ENCODE results near the gene CCR5AS.
"Not testable (repeated sequence)": the region's sequence is repeated elsewhere in the genome, so short reads cannot be mapped to it uniquely, and the experiment has no call there.

The CCR5AS gene

GRCh38 chr3:46359733-46360493, 47.0 kb downstream of the CCR5AS start:
- in situ Hi-C loops (cut with MboI; ENCODE audit: low sequenced_read_pairs) = no loop called here

GRCh38 chr3:46358466-46358865, 48.4 kb downstream of the CCR5AS start:
- in situ Hi-C loops (cut with MboI; ENCODE audit: low sequenced_read_pairs) = no loop called here

DNA sequence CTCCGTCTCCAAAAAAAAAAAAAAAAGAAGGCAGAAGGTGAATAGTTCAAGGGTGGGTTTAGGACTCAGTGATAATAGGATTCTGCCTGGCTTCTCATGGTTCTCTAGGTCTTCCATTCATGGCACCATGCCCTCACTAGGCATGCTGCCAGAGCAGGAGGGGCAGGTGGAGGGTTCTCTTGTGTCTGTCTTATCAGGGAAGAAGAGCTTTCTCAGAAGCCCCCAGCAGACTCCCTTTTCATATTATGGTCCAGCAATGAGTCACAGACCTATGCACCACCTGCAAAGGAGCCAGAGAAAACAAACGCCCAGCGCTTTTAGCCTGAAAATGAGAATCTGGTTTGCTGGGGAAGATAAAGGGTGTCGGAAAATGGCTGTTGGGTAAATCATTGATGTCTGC, 50.0 kb downstream of the CCR5AS start:
- in situ Hi-C loops (cut with MboI; ENCODE audit: low sequenced_read_pairs) = no loop called here

DNA sequence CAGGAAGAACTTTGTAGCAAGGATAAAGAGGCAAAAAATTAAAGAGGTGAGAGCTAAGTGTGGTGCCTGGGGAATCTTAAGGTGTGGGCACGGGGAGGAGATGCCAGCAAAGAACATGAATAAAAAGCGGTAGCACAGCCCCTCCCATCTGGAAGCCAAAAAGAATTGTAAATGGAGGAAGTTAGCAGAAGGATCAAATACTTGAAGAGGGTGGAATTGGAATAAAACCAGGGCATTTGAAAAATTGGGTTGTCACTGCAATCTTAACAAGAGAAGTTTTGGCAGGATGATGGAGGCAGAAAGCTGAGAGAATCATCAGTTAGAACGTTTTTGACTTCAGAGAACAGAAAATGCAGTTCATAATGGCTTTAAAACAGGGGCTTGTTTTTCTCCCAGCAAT, 50.6 kb downstream of the CCR5AS start:
- in situ Hi-C loops (cut with MboI; ENCODE audit: low sequenced_read_pairs) = no loop called here

DNA sequence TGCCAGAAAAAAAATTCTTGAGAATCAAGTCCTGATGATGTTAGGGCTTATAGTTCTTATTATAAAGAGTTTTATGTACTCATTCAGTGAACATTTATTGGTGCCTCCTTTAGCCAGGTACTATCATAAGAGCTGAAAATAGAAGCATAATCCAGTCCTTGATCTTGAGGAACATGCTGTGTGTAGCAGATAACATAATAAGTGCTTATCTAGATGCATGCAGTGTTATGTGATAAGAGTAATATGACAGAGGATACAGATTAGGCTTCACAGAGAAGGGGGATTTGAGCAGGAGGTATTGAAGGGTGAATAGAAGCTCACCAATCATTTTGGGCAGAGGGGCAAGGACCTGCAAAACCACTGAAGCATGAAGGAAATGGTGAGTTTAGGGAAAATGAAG, 51.9 kb downstream of the CCR5AS start:
- in situ Hi-C loops (cut with MboI; ENCODE audit: low sequenced_read_pairs) = no loop called here

GRCh38 chr3:46354478-46354877, 52.4 kb downstream of the CCR5AS start:
- in situ Hi-C loops (cut with MboI; ENCODE audit: low sequenced_read_pairs) = no loop called here

GRCh38 chr3:46353647-46354410, 53.0 kb downstream of the CCR5AS start, which contains the start of gene CCR2:
Gene CCR2, plus strand, starts transcription at chr3:46354111. Its CDS starts 3,417 bp downstream, at chr3:46357528.
- in situ Hi-C loops (cut with MboI; ENCODE audit: low sequenced_read_pairs) = no loop called here

DNA sequence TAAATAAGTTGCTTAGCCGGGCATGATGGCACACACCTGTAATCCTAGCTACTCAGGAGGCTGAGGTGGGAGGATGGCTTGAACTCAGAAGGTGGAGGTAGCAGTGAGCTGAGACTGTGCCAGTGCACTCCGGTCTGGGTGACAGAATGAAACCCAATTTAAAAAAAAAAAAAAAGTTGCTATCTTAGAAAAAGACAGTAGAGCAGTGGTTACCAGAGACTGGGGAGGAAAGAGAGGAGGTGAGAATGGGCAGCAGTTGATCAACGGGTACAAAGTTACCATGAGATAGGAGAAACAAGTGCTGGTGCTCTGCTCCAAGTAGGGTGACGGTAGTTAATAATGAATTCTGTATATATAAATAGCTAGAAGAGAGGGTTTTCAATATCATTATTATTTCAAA, 53.8 kb downstream of the CCR5AS start:
- in situ Hi-C loops (cut with MboI; ENCODE audit: low sequenced_read_pairs) = no loop called here

DNA sequence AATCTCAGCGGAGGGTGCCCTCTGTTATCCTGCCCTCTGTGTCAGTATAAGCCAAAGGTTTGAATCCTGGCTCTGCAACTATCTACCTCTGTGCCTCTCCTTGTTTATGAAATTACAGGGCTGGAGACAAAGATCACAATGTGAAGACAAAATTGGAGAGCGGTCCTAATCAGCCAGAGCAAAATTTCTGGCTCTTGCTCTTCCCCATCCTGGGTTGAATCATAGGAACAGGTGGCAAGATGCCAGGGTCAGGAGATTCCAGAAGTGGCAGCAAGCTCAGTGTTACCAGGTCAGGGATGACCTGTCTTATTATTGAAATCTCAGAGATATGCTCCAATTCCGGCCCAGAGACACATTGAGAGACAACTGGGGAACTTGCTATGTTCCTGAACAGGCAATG, 55.2 kb downstream of the CCR5AS start:
- in situ Hi-C loops (cut with MboI; ENCODE audit: low sequenced_read_pairs) = no loop called here

DNA sequence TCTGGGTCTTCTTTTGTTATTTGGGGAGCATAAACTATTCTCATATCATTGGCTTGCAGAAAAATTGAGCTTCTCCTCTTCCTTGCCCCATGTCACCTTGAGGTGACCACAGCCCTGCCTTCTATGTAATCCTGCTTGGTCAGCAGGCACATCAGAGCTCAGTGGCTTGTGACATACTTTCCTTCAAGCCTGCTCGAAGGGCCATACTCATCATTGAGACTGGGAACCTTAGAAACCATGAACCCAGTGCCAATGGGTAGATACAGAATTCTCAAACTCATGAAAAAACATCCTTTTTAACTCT, 56.7 kb downstream of the CCR5AS start:
- in situ Hi-C loops (cut with MboI; ENCODE audit: low sequenced_read_pairs) = no loop called here

DNA sequence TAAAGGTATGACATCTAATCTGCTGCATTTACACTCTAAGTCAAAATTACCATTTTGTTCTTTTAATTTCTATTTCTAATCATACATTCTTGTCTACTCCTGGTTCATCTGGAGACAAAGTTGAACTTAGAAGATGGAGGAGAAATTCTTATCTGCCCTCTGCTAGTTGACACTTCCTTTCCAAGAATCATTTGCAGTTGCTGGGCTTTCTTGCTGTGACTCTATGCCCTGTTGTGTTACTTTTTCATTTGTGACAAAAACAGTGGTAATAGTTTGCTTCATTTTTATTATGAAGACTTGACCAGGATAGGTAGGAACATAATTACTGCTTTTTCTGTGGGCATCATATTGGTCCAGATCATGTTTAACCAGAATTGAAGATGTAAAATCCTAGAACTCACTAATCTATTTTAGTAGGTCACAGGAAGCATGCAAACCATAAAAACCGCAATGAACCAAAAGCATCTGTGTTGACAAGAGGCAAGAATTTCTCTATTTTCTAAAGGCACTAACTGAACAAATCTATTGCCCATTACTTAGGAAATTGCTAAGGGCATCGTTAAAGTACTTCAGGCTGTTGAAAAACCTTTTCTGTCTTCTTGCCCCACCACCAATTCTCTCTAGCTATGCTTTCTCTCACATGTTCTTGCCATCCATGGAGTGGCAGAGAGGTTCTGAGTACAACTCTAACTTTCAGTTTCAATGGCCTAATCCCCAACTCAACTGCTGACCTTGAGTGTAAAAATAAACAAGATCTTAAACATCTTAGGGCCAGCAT, 57.2 kb downstream of the CCR5AS start:
- in situ Hi-C loops (cut with MboI; ENCODE audit: low sequenced_read_pairs) = no loop called here

- in situ Hi-C loops (cut with MboI; ENCODE audit: low sequenced_read_pairs) = no loop called here
Observed at GRCh38 chr3:46348823-46349482, 57.9 kb downstream of the CCR5AS start.

- in situ Hi-C loops (cut with MboI; ENCODE audit: low sequenced_read_pairs) = no loop called here
Observed at GRCh38 chr3:46344476-46344875, 62.4 kb downstream of the CCR5AS start.

DNA sequence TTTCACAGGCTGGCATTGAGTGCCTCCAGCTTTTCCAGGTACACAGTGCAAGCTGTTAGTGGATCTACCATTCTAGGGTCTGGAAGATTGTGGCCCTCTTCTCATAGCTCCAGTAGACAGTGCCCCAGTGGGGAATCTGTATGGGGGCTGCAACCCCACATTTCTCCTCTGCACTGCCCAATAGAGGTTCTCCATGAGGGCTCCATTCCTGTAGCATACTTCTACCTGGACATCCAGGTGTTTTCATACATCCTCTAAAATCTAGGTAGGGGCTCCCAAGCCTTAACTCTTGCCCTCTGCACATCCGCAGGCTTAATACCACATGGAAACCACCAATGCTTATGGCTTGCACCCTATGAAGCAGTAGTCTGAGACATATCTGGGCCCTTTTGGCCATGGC, 68.0 kb downstream of the CCR5AS start:
- in situ Hi-C loops (cut with MboI; ENCODE audit: low sequenced_read_pairs) = no loop called here

- in situ Hi-C loops (cut with MboI; ENCODE audit: low sequenced_read_pairs) = no loop called here
Observed at GRCh38 chr3:46337911-46338310, 69.0 kb downstream of the CCR5AS start.

DNA sequence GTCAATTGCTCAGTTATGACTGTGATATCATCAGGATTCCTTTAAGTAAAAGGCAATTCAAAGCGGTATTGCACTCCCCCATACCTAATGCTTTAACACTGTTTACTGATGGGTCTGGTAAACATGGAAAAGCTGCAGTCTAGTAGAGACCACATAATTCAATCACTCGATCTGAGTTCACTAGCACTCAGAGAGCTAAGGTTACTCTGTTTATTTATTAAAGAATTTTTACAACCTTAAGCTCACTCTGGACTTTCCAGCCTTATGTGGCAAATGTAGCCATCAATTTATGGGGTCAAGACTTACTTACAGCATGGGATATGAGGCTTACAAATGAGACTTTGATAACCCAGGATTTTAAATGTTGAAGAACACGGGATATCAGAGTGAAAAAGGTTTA, 71.3 kb downstream of the CCR5AS start:
- in situ Hi-C loops (cut with MboI; ENCODE audit: low sequenced_read_pairs) = no loop called here

GRCh38 chr3:46334741-46335478, 72.0 kb downstream of the CCR5AS start:
- in situ Hi-C loops (cut with MboI; ENCODE audit: low sequenced_read_pairs) = no loop called here

DNA sequence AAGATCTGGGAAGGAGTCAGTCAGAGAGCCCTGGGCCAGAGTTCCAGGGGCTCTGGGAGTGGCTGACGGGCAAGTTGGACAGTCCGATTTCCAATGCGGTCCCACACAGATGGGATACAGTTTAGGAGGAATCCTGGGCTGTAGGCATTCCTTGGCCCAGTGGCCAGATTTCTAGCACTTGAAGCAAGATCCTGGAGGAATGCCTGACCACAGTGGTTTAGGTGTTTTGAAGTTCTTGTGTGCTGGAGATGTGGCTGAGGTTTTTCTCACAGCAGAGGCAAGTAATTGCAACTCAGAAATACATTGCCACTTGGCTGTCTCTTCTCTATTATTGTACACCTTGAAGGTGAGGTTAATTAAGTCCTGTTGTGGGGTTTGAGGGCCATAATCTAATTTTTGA, 76.2 kb downstream of the CCR5AS start:
- in situ Hi-C loops (cut with MboI; ENCODE audit: low sequenced_read_pairs) = not testable (repeated sequence)

DNA sequence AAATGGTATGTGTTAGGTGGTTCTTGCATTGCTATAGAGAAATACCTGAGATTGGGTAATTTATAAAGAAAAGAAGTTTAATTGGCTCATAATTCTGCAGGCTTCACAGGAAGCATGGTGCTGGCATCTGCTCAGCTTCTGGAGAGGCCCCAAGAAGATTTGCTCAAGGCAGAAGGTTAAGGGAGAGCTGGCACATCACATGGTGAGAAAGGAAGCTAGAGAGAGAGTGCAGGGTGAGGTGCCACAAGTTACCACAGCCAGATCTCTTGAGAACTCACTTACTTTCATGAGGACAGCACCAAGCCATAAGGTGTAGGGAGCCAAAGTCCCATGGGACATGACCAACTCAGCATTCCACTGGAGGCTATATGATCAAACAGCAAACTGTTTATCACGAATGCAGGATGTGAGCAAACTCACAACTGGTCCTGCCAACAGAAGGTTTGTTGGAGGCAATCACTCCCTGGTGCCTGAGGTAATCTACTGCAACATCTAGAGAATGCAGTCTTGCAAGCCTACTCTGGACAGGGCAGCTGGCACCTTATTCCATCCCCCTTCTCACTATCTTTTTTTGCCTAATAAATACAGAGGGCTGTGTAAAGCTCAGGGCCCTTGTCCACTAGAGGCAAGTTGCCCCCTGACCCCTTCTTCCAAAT, 81.1 kb downstream of the CCR5AS start:
- in situ Hi-C loops (cut with MboI; ENCODE audit: low sequenced_read_pairs) = no loop called here

DNA sequence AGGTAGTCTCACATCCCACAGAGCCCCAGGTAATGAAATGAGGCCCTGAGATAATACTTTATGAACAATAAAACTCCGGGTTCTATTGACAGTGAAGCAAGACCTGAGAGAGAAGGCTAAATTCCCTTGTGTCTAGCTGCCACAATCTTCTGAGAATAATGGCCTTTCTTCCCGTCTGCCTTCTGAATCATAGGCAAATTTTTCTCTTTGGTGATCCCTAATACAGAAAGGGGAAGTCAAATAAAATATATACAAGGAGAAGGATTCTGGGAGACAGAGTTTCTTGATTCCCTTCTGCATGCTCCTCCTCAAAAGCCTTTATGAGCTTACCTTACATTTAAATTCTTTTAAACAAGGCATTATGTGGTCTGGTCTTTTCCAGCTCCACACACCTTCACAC, 82.8 kb downstream of the CCR5AS start:
- in situ Hi-C loops (cut with MboI; ENCODE audit: low sequenced_read_pairs) = no loop called here

All from hTERT RPE-1 (cell line).